Mesothelial cell of epicardium (in vitro differentiated cells): ENCODE data around the gene IGF1R. TPM values are rescaled to one million over a fixed set of nuclear protein-coding genes. Genes with fewer than 3 reads are reported as not detected.

ENCODE experiments used
- DNase-seq, 2 experiments: peaks; one replicate each; pipeline ENCODE4 v3.0.0; 2021; ENCODE audit warnings: low spot score in 2 of 2; ENCODE audit not compliant: unreplicated experiment in 2 of 2
- H3K27ac Mint-ChIP-seq: 2 replicates; pipeline ENCODE4 v1.8.0; 2021; ENCODE audit warnings: mixed read lengths
- H3K27me3 Mint-ChIP-seq: 2 replicates; pipeline ENCODE4 v1.8.0; 2021; ENCODE audit warnings: low read depth, mixed read lengths
- H3K36me3 Mint-ChIP-seq: 2 replicates; pipeline ENCODE4 v1.8.0; 2021; ENCODE audit warnings: mixed read lengths
- H3K4me1 Mint-ChIP-seq: 2 replicates; pipeline ENCODE4 v1.8.0; 2021; ENCODE audit warnings: mixed read lengths
- H3K4me3 Mint-ChIP-seq: 2 replicates; pipeline ENCODE4 v1.8.0; 2021; ENCODE audit warnings: mild to moderate bottlenecking, moderate library complexity, mixed read lengths
- H3K9me3 Mint-ChIP-seq: 2 replicates; pipeline ENCODE4 v1.8.0; 2021; ENCODE audit warnings: mixed read lengths
- total RNA-seq: library from RNA; stranded (reverse); gene quantifications from 3 replicates; pipeline ENCODE4 v1.2.1, GENCODE V29; 2021
- TF ChIP-seq, protein P1 (sequence below): fragments of 200-600 bp; sonication (generic); IDR thresholded peaks from one replicate; pipeline ENCODE4 v1.5.0; 2021; ENCODE audit warnings: antibody characterized with exemption; ENCODE audit not compliant: unreplicated experiment

Gene IGF1R
- total RNA-seq, 1 donor from 2014 or later, result 113 TPM

DNA sequence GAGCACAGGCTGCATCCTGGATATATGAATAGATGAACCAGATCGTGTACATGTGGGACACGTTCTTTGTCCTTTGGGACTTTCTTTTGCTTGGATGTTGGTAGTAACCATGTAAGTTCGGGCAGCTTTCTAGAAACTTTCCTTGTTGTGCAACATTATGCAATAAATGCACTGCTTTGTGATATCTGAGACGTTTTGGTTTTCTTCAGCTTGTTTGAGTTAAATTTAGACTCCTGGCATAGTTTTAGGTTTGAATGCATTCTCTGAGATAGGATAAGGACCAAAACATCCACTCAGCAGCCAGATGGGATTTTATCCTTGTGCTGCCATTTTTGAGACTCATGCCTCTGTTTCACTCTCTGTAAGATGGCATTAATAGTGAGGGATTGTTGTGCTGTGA, 158.9 kb downstream of the IGF1R start:
- no peaks in the 10 kb centered on the region for H3K27me3 Mint-ChIP-seq
- peak overlapping the region; percentile 25 for H3K27ac Mint-ChIP-seq
- H3K36me3 Mint-ChIP-seq, result peaks cover 2% of the 10 kb centered on the region
- peaks cover 26% of the 10 kb centered on the region for H3K4me1 Mint-ChIP-seq
- H3K4me3 Mint-ChIP-seq, result no peak overlapping the region
- no peak for DNase-seq
- TF ChIP-seq, protein P1, sequence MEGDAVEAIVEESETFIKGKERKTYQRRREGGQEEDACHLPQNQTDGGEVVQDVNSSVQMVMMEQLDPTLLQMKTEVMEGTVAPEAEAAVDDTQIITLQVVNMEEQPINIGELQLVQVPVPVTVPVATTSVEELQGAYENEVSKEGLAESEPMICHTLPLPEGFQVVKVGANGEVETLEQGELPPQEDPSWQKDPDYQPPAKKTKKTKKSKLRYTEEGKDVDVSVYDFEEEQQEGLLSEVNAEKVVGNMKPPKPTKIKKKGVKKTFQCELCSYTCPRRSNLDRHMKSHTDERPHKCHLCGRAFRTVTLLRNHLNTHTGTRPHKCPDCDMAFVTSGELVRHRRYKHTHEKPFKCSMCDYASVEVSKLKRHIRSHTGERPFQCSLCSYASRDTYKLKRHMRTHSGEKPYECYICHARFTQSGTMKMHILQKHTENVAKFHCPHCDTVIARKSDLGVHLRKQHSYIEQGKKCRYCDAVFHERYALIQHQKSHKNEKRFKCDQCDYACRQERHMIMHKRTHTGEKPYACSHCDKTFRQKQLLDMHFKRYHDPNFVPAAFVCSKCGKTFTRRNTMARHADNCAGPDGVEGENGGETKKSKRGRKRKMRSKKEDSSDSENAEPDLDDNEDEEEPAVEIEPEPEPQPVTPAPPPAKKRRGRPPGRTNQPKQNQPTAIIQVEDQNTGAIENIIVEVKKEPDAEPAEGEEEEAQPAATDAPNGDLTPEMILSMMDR, result no peak
- no peaks in the 10 kb centered on the region for H3K9me3 Mint-ChIP-seq

DNA sequence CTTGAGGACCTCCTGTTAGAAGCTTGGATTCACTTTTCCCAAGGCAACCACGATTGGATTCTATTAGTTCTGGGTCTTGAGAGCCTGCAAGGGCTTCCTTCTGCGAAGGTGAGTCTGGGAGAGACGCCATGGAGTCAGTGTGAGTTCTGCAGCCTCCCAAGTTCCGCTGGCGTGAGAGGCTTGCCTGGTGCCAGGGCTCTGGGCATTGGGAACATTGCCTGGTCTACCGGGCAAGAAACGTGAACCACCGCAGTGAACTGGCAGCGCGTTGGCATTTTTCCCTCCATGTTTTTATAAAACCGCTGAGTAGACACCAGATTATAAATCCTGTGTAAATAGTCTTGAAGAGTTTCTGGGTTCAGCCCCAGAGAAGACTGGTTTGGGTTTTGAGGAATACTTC, 160.9 kb downstream of the IGF1R start:
- Mint-ChIP-seq H3K36me3 (peaks cover 2% of the 10 kb centered on the region), H3K4me3 (no peak overlapping the region), H3K27me3 (no peaks in the 10 kb centered on the region), H3K4me1 (peaks cover 24% of the 10 kb centered on the region), H3K9me3 (no peaks in the 10 kb centered on the region), H3K27ac (no peak overlapping the region)
- no peak for DNase-seq
- TF ChIP-seq, protein P1, result no peak

DNA sequence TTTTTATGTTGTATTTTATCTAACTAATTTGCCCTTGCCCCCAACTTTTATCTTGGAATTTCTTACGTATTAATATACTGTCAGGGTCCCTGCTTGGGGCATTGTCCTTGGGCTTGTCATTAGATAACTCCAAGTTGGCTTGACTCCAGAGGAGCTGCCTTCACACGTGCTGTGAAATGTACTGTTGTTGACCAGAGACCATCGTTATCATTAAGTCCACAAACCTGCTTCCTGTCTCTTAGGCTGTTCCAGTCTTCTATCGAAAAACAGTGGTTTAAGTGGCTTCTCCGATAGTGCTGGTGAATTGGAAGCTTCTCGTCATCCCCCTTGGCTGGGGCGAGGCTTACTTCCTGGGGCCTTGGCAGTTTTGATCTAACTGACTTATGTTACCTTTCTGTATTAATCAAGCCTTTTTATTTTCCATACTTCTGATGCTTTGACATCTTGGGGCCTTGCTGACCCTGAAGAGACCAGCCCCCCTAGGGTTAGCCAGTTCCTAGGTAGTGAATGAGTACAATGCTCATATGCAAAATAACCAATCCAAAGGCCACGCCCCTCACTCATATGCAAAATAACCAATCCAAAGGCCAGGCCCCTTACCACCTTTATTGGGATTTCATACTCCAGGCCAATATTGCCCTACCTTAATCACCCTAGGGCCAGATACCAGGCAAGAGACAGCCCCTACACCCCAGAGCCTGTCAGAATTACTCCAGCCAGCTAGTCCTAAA, 164.5 kb downstream of the IGF1R start:
- H3K9me3 Mint-ChIP-seq, result no peaks in the 10 kb centered on the region
- peaks cover 9% of the 10 kb centered on the region for H3K4me1 Mint-ChIP-seq
- H3K4me3 Mint-ChIP-seq, result no peak overlapping the region
- TF ChIP-seq, protein P1, result no peak
- H3K27ac Mint-ChIP-seq, result no peak overlapping the region
- no peak for DNase-seq
- no peaks in the 10 kb centered on the region for H3K27me3 Mint-ChIP-seq
- H3K36me3 Mint-ChIP-seq, result peaks cover 2% of the 10 kb centered on the region

DNA sequence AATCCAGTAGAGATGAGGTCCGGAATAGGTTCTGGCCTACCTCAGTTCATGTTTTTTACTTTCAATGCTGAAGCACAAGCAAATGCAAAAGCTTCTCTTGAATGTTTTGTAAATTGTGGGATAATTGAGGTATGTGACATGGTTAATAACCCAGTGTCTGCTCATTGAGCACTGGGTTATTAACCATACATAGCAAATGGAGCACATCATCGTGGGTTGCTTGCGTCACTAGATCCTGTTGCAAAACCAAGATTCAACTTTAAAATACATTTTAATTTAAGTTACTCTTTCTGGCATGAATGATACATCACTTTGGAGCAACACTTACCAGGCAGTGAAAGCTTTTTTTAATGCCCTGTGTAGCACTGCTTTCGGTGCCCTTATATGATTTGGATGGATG, 165.6 kb downstream of the IGF1R start:
- TF ChIP-seq, protein P1, result no peak
- H3K4me1 Mint-ChIP-seq, result peaks cover 9% of the 10 kb centered on the region
- H3K27ac Mint-ChIP-seq, result no peak overlapping the region
- no peak for DNase-seq
- H3K9me3 Mint-ChIP-seq, result no peaks in the 10 kb centered on the region
- H3K27me3 Mint-ChIP-seq, result no peaks in the 10 kb centered on the region
- peaks cover 2% of the 10 kb centered on the region for H3K36me3 Mint-ChIP-seq
- no peak overlapping the region for H3K4me3 Mint-ChIP-seq

DNA sequence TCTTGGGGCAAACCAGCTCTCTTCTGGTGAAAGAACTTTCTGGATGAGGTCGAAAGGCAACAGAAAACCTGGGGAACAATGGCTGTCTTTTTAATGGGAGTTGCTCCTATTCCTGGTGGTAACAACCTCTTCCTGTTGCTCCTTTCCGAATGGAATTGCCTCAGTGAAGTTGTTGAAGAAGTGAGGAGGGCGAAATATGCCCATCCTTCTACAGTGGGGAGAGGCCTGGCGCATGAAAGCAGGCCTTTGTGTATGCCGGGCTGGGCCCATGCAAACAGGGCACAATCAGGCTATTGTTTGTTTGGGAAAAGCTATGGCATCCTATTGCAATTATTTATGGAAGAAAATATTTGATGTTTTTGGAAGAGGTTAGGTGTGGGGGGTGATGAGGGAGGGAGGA, 166.9 kb downstream of the IGF1R start:
- no peak overlapping the region for H3K4me3 Mint-ChIP-seq

More for the DNA sequence above, 166.9 kb downstream of the IGF1R start:
- Mint-ChIP-seq H3K4me1 (peaks cover 1% of the 10 kb centered on the region), H3K9me3 (no peaks in the 10 kb centered on the region), H3K36me3 (peaks cover 2% of the 10 kb centered on the region), H3K27ac (no peak overlapping the region), H3K27me3 (no peaks in the 10 kb centered on the region)
- DNase-seq, result no peak
- TF ChIP-seq, protein P1, result no peak
